CD4-positive, alpha-beta T cell treated with Interleukin-12 subunit alpha and Interleukin-12 subunit beta, for 1 hour (primary cell): ENCODE measurements around the gene METRNL.
A peak's percentile ranks its signal among the peaks of the same experiment; 100 is the strongest.
"Not testable (repeated sequence)": the region's sequence is repeated elsewhere in the genome, so short reads cannot be mapped to it uniquely, and the experiment has no call there.

Experiments
- DNase-seq: peaks from one replicate; pipeline ENCODE4 v3.0.0-alpha.2; 2020

Gene METRNL

GRCh38 chr17:83079352-83079747 lies at the start of gene METRNL:
METRNL (plus strand) TSS chr17:83079609; CDS start chr17:83079816, 207 bp downstream.
- peak; percentile 68 for DNase-seq

GRCh38 chr17:83030432-83030831 lies 49.0 kb upstream of the METRNL start:
- DNase-seq, result no peak

GRCh38 chr17:83031321-83031945 lies 48.0 kb upstream of the METRNL start:
- DNase-seq, result no peak

GRCh38 chr17:83031946-83032451 lies 47.4 kb upstream of the METRNL start:
- not testable (repeated sequence) for DNase-seq

- no peak for DNase-seq
Observed at GRCh38 chr17:83032781-83033180, 46.6 kb upstream of the METRNL start.

GRCh38 chr17:83034525-83034924 lies 44.9 kb upstream of the METRNL start:
- no peak for DNase-seq

- DNase-seq, result no peak
Observed at GRCh38 chr17:83035722-83036121, 43.7 kb upstream of the METRNL start.

GRCh38 chr17:83036193-83036592 lies 43.2 kb upstream of the METRNL start:
- no peak for DNase-seq

GRCh38 chr17:83036666-83037065 lies 42.7 kb upstream of the METRNL start:
- DNase-seq, result no peak

GRCh38 chr17:83037084-83037873 lies 42.1 kb upstream of the METRNL start:
- DNase-seq, result no peak

- DNase-seq, result no peak
Observed at GRCh38 chr17:83037874-83038165, 41.6 kb upstream of the METRNL start.

- DNase-seq, result not testable (repeated sequence)
Observed at GRCh38 chr17:83038983-83039382, 40.4 kb upstream of the METRNL start.

GRCh38 chr17:83041305-83041704 lies 38.1 kb upstream of the METRNL start:
- DNase-seq, result no peak

GRCh38 chr17:83042522-83043158 lies 36.8 kb upstream of the METRNL start:
- DNase-seq, result no peak

GRCh38 chr17:83044479-83044878 lies 34.9 kb upstream of the METRNL start:
- DNase-seq, result not testable (repeated sequence)

GRCh38 chr17:83046448-83047181 lies 32.8 kb upstream of the METRNL start:
- no peak for DNase-seq

- no peak for DNase-seq
Observed at GRCh38 chr17:83047182-83047478, 32.3 kb upstream of the METRNL start.

GRCh38 chr17:83047818-83048475 lies 31.5 kb upstream of the METRNL start:
- DNase-seq, result not testable (repeated sequence)

GRCh38 chr17:83050651-83051395 lies 28.6 kb upstream of the METRNL start:
- no peak for DNase-seq

GRCh38 chr17:83051396-83052240 lies 27.8 kb upstream of the METRNL start:
- DNase-seq, result peak; percentile 98

- DNase-seq, result no peak
Observed at GRCh38 chr17:83052241-83052564, 27.2 kb upstream of the METRNL start.
